HEK293 (cell line): ENCODE results near the gene APBA1.

Experiments used
- CTCF ChIA-PET: fragments of 350-600 bp; formaldehyde crosslinking; extraction: SDS; loops from one replicate; lab custom pipeline; 2021; ENCODE audit warnings: antibody characterized with exemption; lab: Yijun Ruan, JAX
- POLR2A ChIA-PET: fragments of 300-600 bp; formaldehyde crosslinking; extraction: SDS; loops from one replicate; lab custom pipeline; 2020; ENCODE audit warnings: antibody characterized with exemption, inconsistent platforms; lab: Yijun Ruan, JAX
- H3K27ac ChIP-seq: fragments of 200-500 bp; sonication (Bioruptor generic); 2 replicates; pipeline ENCODE4 v1.5.1; 2014; ENCODE audit warnings: low read depth, low read length, control low read depth, inconsistent platforms; ENCODE audit errors: extremely low read depth
- H3K36me3 ChIP-seq, 2 experiments: fragments of 200-500 bp in 1 of 2; sonication (Bioruptor generic) in 1 of 2; 1 replicate in 1 of 2; 2 replicates in 1 of 2; pipeline ENCODE4 v1.5.1; 2014 to 2017; ENCODE audit warnings: inconsistent platforms in 2 of 2, low read length in 2 of 2; ENCODE audit not compliant: control insufficient read depth in 2 of 2, insufficient read depth in 1 of 2
- H3K4me1 ChIP-seq: fragments of 200-500 bp; sonication (Bioruptor generic); 2 replicates; pipeline ENCODE4 v1.5.1; 2014; ENCODE audit warnings: mild to moderate bottlenecking, low read length, inconsistent platforms; ENCODE audit not compliant: control insufficient read depth, insufficient read depth
- H3K4me3 ChIP-seq: 2 replicates; pipeline ENCODE4 v1.5.1; 2011; ENCODE audit warnings: low read depth, mild to moderate bottlenecking, control low read depth, low read length, moderate library complexity
- H3K9me3 ChIP-seq: fragments of 200-500 bp; sonication (Bioruptor generic); 2 replicates; pipeline ENCODE4 v1.5.1; 2014; ENCODE audit warnings: low read depth, low read length, inconsistent platforms; ENCODE audit not compliant: control insufficient read depth, insufficient read depth
- CTCF ChIP-seq: fragments of 450-650 bp; formaldehyde crosslinking; IDR thresholded peaks from 2 replicates; pipeline ENCODE4 v1.5.1; 2016; ENCODE audit warnings: missing biosample characterization, missing genetic modification characterization
- GLIS1 ChIP-seq: fragments of 450-650 bp; formaldehyde crosslinking; IDR thresholded peaks from 2 replicates; pipeline ENCODE4 v1.5.1; 2016; ENCODE audit warnings: missing biosample characterization, missing genetic modification characterization
- GLIS2 ChIP-seq: fragments of 450-650 bp; formaldehyde crosslinking; IDR thresholded peaks from 2 replicates; pipeline ENCODE4 v1.5.1; 2016; ENCODE audit warnings: missing biosample characterization, missing genetic modification characterization
- HIC1 ChIP-seq: fragments of 450-650 bp; formaldehyde crosslinking; IDR thresholded peaks from 2 replicates; pipeline ENCODE4 v1.5.1; 2016; ENCODE audit warnings: missing biosample characterization, missing genetic modification characterization
- PATZ1 ChIP-seq: fragments of 450-650 bp; formaldehyde crosslinking; IDR thresholded peaks from 2 replicates; pipeline ENCODE4 v1.5.1; 2016; ENCODE audit warnings: missing biosample characterization, missing genetic modification characterization
- SP2 ChIP-seq: fragments of 450-650 bp; formaldehyde crosslinking; IDR thresholded peaks from 2 replicates; pipeline ENCODE4 v1.5.1; 2016; ENCODE audit warnings: missing biosample characterization, missing genetic modification characterization
- SP7 ChIP-seq: fragments of 450-650 bp; formaldehyde crosslinking; IDR thresholded peaks from 2 replicates; pipeline ENCODE4 v1.5.1; 2016; ENCODE audit warnings: missing biosample characterization, missing genetic modification characterization
- YY2 ChIP-seq: fragments of 450-650 bp; formaldehyde crosslinking; IDR thresholded peaks from 2 replicates; pipeline ENCODE4 v1.5.1; 2016; ENCODE audit warnings: missing biosample characterization, missing genetic modification characterization
- ZBTB1 ChIP-seq: fragments of 450-650 bp; formaldehyde crosslinking; IDR thresholded peaks from 2 replicates; pipeline ENCODE4 v1.5.1; 2016; ENCODE audit warnings: missing biosample characterization, missing genetic modification characterization
- ZBTB20 ChIP-seq: fragments of 450-650 bp; formaldehyde crosslinking; IDR thresholded peaks from 2 replicates; pipeline ENCODE4 v1.5.1; 2016; ENCODE audit warnings: missing biosample characterization, missing genetic modification characterization
- ZBTB26 ChIP-seq: fragments of 450-650 bp; formaldehyde crosslinking; optimal IDR thresholded peaks from 2 replicates; pipeline ENCODE3; 2016; ENCODE audit warnings: missing biosample characterization, mild to moderate bottlenecking, missing genetic modification characterization
- ZBTB6 ChIP-seq: fragments of 450-650 bp; formaldehyde crosslinking; IDR thresholded peaks from 2 replicates; pipeline ENCODE4 v1.5.1; 2017; ENCODE audit warnings: missing biosample characterization, missing genetic modification characterization
- ZBTB8A ChIP-seq: fragments of 450-650 bp; formaldehyde crosslinking; IDR thresholded peaks from 2 replicates; pipeline ENCODE4 v1.5.1; 2016; ENCODE audit warnings: missing biosample characterization, missing genetic modification characterization
- ZFHX2 ChIP-seq: fragments of 450-650 bp; formaldehyde crosslinking; conservative IDR thresholded peaks from 2 replicates; pipeline ENCODE4 v1.5.1; 2016; ENCODE audit warnings: missing biosample characterization, missing genetic modification characterization
- ZIC2 ChIP-seq: fragments of 450-650 bp; formaldehyde crosslinking; IDR thresholded peaks from 2 replicates; pipeline ENCODE4 v1.5.1; 2016; ENCODE audit warnings: missing biosample characterization, missing genetic modification characterization
- ZNF23 ChIP-seq: fragments of 450-650 bp; formaldehyde crosslinking; IDR thresholded peaks from 2 replicates; pipeline ENCODE4 v1.5.1; 2016; ENCODE audit warnings: missing biosample characterization, missing genetic modification characterization, borderline replicate concordance
- ZNF266 ChIP-seq: fragments of 450-650 bp; formaldehyde crosslinking; IDR thresholded peaks from 2 replicates; pipeline ENCODE4 v1.5.1; 2016; ENCODE audit warnings: missing biosample characterization, missing genetic modification characterization, low read depth
- ZNF335 ChIP-seq: fragments of 450-650 bp; formaldehyde crosslinking; conservative IDR thresholded peaks from 2 replicates; pipeline ENCODE4 v1.5.1; 2016; ENCODE audit warnings: missing biosample characterization, missing genetic modification characterization
- ZNF366 ChIP-seq: fragments of 450-650 bp; formaldehyde crosslinking; conservative IDR thresholded peaks from 2 replicates; pipeline ENCODE4 v1.5.1; 2016; ENCODE audit warnings: missing biosample characterization, missing genetic modification characterization
- ZNF426 ChIP-seq: fragments of 450-650 bp; formaldehyde crosslinking; IDR thresholded peaks from 2 replicates; pipeline ENCODE4 v1.5.1; 2017; ENCODE audit warnings: missing biosample characterization, missing genetic modification characterization, mild to moderate bottlenecking, inconsistent platforms, moderate library complexity
- ZNF645 ChIP-seq: fragments of 450-650 bp; formaldehyde crosslinking; IDR thresholded peaks from 2 replicates; pipeline ENCODE4; 2016; ENCODE audit warnings: missing biosample characterization, missing genetic modification characterization
- ZNF692 ChIP-seq: fragments of 450-650 bp; formaldehyde crosslinking; IDR thresholded peaks from 2 replicates; pipeline ENCODE4 v1.5.1; 2016; ENCODE audit warnings: missing biosample characterization, missing genetic modification characterization
- ZNF777 ChIP-seq: fragments of 450-650 bp; formaldehyde crosslinking; IDR thresholded peaks from 2 replicates; pipeline ENCODE4 v1.5.1; 2017; ENCODE audit warnings: missing biosample characterization, missing genetic modification characterization, borderline replicate concordance
- ZNF843 ChIP-seq: fragments of 450-650 bp; formaldehyde crosslinking; IDR thresholded peaks from 2 replicates; pipeline ENCODE4 v1.5.1; 2016; ENCODE audit warnings: missing biosample characterization, missing genetic modification characterization
- ZSCAN30 ChIP-seq: fragments of 450-650 bp; IDR thresholded peaks from 2 replicates; pipeline ENCODE4 v1.5.1; 2018; ENCODE audit warnings: missing biosample characterization, mild to moderate bottlenecking, missing genetic modification characterization, moderate library complexity

Gene APBA1

GRCh38 chr9:69671879-69672595 lies at the start of gene APBA1:
APBA1 (minus strand) TSS chr9:69672371.
- Histone ChIP-seq H3K4me1 (0 out of 2 replicates have a peak, but pooled peaks cover 3% of the 10 kb centered on the region), H3K9me3 (no peaks in the 10 kb centered on the region), H3K36me3 (no peaks in the 10 kb centered on the region), H3K27ac (peak within 1 kb of the TSS; percentile 76), H3K4me3 (peak within 1 kb of the TSS; percentile 64)
- CTCF ChIA-PET: interaction anchor here (0.6 to 3.2 kb wide), 21 partner anchors 9 to 723 kb away, joined by 3 to 23 read pairs (median 4); partner anchors contain the start of gene PTAR1
- POLR2A ChIA-PET: interaction anchor here (0.8 to 1.5 kb wide), 2 partner anchors 11 to 88 kb away, joined by 5 to 6 read pairs; partner anchors contain the start of gene PTAR1
- no peak for TF ChIP-seq ZNF426
- no peak for TF ChIP-seq ZNF645
- peak; percentile 69; the same call in 1 of the 2 replicates for TF ChIP-seq PATZ1 (tag by site-specific recombination)
- peak; percentile 40; the same call in 1 of the 2 replicates for TF ChIP-seq HIC1
- peak; percentile 30; the same call in 1 of the 2 replicates for TF ChIP-seq SP7 (tag by site-specific recombination)
- 0 out of 2 replicates have a peak, but pooled peaks have one; percentile 31 for TF ChIP-seq ZNF692 (tag by site-specific recombination)
- TF ChIP-seq ZNF843 (tag by site-specific recombination): no peak
- TF ChIP-seq ZNF23: no peak
- TF ChIP-seq GLIS2 (tag by site-specific recombination): peak; percentile 67
- TF ChIP-seq ZNF366: no peak
- 0 out of 2 replicates have a peak, but pooled peaks have one; percentile 12 for TF ChIP-seq YY2 (tag by site-specific recombination)
- TF ChIP-seq GLIS1 (tag by site-specific recombination): peak; percentile 42
- 0 out of 2 replicates have a peak, but pooled peaks have one; percentile 32 for TF ChIP-seq ZSCAN30 (tag by site-specific recombination)
- peak; percentile 80; the same call in 1 of the 2 replicates for TF ChIP-seq ZNF777
- peak; percentile 95 for TF ChIP-seq ZNF335
- 0 out of 2 replicates have a peak, but pooled peaks have one; percentile 31 for TF ChIP-seq ZBTB6
- TF ChIP-seq ZNF266: no peak
- TF ChIP-seq ZBTB1: no peak
- TF ChIP-seq CTCF (tag by site-specific recombination): peak; percentile 74; the same call in 1 of the 2 replicates
- peak; percentile 30; the same call in 1 of the 2 replicates for TF ChIP-seq ZFHX2
- peak; percentile 85 for TF ChIP-seq ZBTB8A
- TF ChIP-seq ZBTB20 (tag by site-specific recombination): peak; percentile 78; the same call in 1 of the 2 replicates
- TF ChIP-seq ZIC2 (tag by site-specific recombination): peak; percentile 93
- TF ChIP-seq SP2 (tag by site-specific recombination): peak; percentile 27; the same call in 1 of the 2 replicates
- TF ChIP-seq ZBTB26 (tag by site-specific recombination): peak; percentile 48
